ENCODE measurements around the gene ITGAL.

GRCh38 chr16:30444231-30445148 is 28.1 kb upstream of the ITGAL start:
- TF ChIP-seq EZH2 (IDR thresholded peaks at IDR 0.05; ENCODE audit: insufficient read depth, low read length) (no peak), CTCF (IDR thresholded peaks at IDR 0.05; ENCODE audit: insufficient read depth, low read depth, low read length) (no peak)

Measured in astrocyte (in vitro differentiated cells and primary cell).